Type B pancreatic cell (in vitro differentiated cells): Measurements from ENCODE around the gene PTGS2. TPM values are rescaled to one million over a fixed set of nuclear protein-coding genes. Genes with fewer than 3 reads are reported as not detected.
"Not testable (repeated sequence)": the region's sequence is repeated elsewhere in the genome, so short reads cannot be mapped to it uniquely, and the experiment has no call there.

Experiments used
- DNase-seq: peaks from one replicate; pipeline ENCODE4 v3.0.0; 2021; ENCODE audit warnings: mixed read lengths; ENCODE audit not compliant: unreplicated experiment; ENCODE audit errors: extremely low spot score
- H3K27ac Mint-ChIP-seq: 2 replicates; pipeline ENCODE4 v1.8.0; 2021; ENCODE audit warnings: mild to moderate bottlenecking, mixed read lengths
- H3K27me3 Mint-ChIP-seq: 2 replicates; pipeline ENCODE4 v1.8.0; 2021; ENCODE audit warnings: mixed read lengths
- H3K36me3 Mint-ChIP-seq: 2 replicates; pipeline ENCODE4 v1.8.0; 2021; ENCODE audit warnings: mixed read lengths
- H3K4me1 Mint-ChIP-seq: one replicate; pipeline ENCODE4 v1.8.0; 2021; ENCODE audit warnings: mixed read lengths; ENCODE audit not compliant: unreplicated experiment
- H3K4me3 Mint-ChIP-seq: 2 replicates; pipeline ENCODE4 v1.8.0; 2021; ENCODE audit warnings: mild to moderate bottlenecking, mixed read lengths
- H3K9me3 Mint-ChIP-seq: 2 replicates; pipeline ENCODE4 v1.8.0; 2021; ENCODE audit warnings: mixed read lengths
- CTCF ChIP-seq: fragments of 200-600 bp; sonication (generic); conservative IDR thresholded peaks from 2 replicates; pipeline ENCODE4 v1.5.0; 2021; ENCODE audit warnings: antibody characterized with exemption, mild to moderate bottlenecking
- total RNA-seq: library from RNA; stranded (reverse); gene quantifications from 2 replicates; pipeline ENCODE4 v1.2.1, GENCODE V29; 2021; ENCODE audit warnings: low replicate concordance

PTGS2 gene
- total RNA-seq, 1 donor from 2014 or later, result 2.2 TPM

GRCh38 chr1:186654741-186655140, 25.5 kb downstream of the PTGS2 start:
- Mint-ChIP-seq H3K4me1 (no peaks in the 10 kb centered on the region), H3K27me3 (peaks cover 3% of the 10 kb centered on the region), H3K9me3 (no peaks in the 10 kb centered on the region), H3K27ac (no peak overlapping the region), H3K36me3 (no peaks in the 10 kb centered on the region), H3K4me3 (no peak overlapping the region)
- TF ChIP-seq CTCF, result no peak
- DNase-seq, result no peak

GRCh38 chr1:186653312-186653711, 26.9 kb downstream of the PTGS2 start:
- Mint-ChIP-seq H3K9me3 (no peaks in the 10 kb centered on the region), H3K36me3 (no peaks in the 10 kb centered on the region), H3K4me1 (no peaks in the 10 kb centered on the region), H3K27ac (no peak overlapping the region), H3K4me3 (no peak overlapping the region), H3K27me3 (peaks cover 3% of the 10 kb centered on the region)
- TF ChIP-seq CTCF, result no peak
- no peak for DNase-seq

- TF ChIP-seq CTCF, result no peak
- Mint-ChIP-seq H3K27me3 (peaks cover 3% of the 10 kb centered on the region), H3K36me3 (no peaks in the 10 kb centered on the region), H3K27ac (no peak overlapping the region), H3K4me1 (no peaks in the 10 kb centered on the region), H3K9me3 (no peaks in the 10 kb centered on the region), H3K4me3 (no peak overlapping the region)
- DNase-seq, result no peak
These were observed 31.6 kb downstream of the PTGS2 start for GRCh38 chr1:186648613-186649012.

GRCh38 chr1:186647985-186648384, 32.2 kb downstream of the PTGS2 start:
- not testable (repeated sequence) for H3K27ac Mint-ChIP-seq, H3K4me3 Mint-ChIP-seq, H3K9me3 Mint-ChIP-seq, H3K27me3 Mint-ChIP-seq, DNase-seq, H3K36me3 Mint-ChIP-seq, H3K4me1 Mint-ChIP-seq

GRCh38 chr1:186643614-186644013, 36.6 kb downstream of the PTGS2 start:
- Mint-ChIP-seq H3K4me3 (no peak overlapping the region), H3K27me3 (no peaks in the 10 kb centered on the region), H3K9me3 (no peaks in the 10 kb centered on the region), H3K27ac (no peak overlapping the region), H3K4me1 (no peaks in the 10 kb centered on the region), H3K36me3 (no peaks in the 10 kb centered on the region)
- TF ChIP-seq CTCF, result no peak
- no peak for DNase-seq

GRCh38 chr1:186637567-186637966, 42.7 kb downstream of the PTGS2 start:
- not testable (repeated sequence) for DNase-seq, H3K36me3 Mint-ChIP-seq, H3K27me3 Mint-ChIP-seq, H3K4me1 Mint-ChIP-seq, H3K9me3 Mint-ChIP-seq, H3K27ac Mint-ChIP-seq
- H3K4me3 Mint-ChIP-seq, result peak overlapping the region; percentile 53

- no peak for TF ChIP-seq CTCF
- H3K9me3 Mint-ChIP-seq, result peaks cover 7% of the 10 kb centered on the region
- H3K27ac Mint-ChIP-seq, result peak overlapping the region; percentile 65
- no peaks in the 10 kb centered on the region for H3K27me3 Mint-ChIP-seq
- no peak for DNase-seq
- H3K4me3 Mint-ChIP-seq, result peak overlapping the region; percentile 53
- no peaks in the 10 kb centered on the region for H3K4me1 Mint-ChIP-seq
- H3K36me3 Mint-ChIP-seq, result no peaks in the 10 kb centered on the region
These were observed 43.4 kb downstream of the PTGS2 start for GRCh38 chr1:186636786-186637185.
